SK-N-SH treated with all-trans-retinoic acid at 6 μM for 48 hours (cell line): ENCODE results near the gene CELF4.

Source experiments
- ARNTL ChIP-seq: fragments of 450-650 bp; formaldehyde crosslinking; IDR thresholded peaks from 2 replicates; pipeline ENCODE4 v1.5.0; 2020; ENCODE audit warnings: low read depth, mild to moderate bottlenecking, moderate library complexity, borderline replicate concordance
- PPARA ChIP-seq: fragments of 250-450 bp; sonication (Bioruptor Pico); IDR thresholded peaks from 2 replicates; pipeline ENCODE4 v1.5.0; 2020; ENCODE audit warnings: mild to moderate bottlenecking, borderline replicate concordance
- SNAI2 ChIP-seq: fragments of 250-450 bp; sonication (Bioruptor Pico); IDR thresholded peaks from 2 replicates; pipeline ENCODE4 v1.5.0; 2020; ENCODE audit warnings: mild to moderate bottlenecking, moderate library complexity
- TCF4 ChIP-seq: fragments of 250-450 bp; sonication (Bioruptor Pico); IDR thresholded peaks from 2 replicates; pipeline ENCODE4 v1.8.0; 2021; ENCODE audit warnings: mild to moderate bottlenecking, moderate library complexity, borderline replicate concordance
- TF ChIP-seq, protein P1 (sequence below): fragments of 250-450 bp; sonication (Bioruptor Pico); IDR thresholded peaks from 2 replicates; pipeline ENCODE4 v1.8.0; 2020; ENCODE audit warnings: mild to moderate bottlenecking, moderate library complexity, borderline replicate concordance

- TF ChIP-seq PPARA (CRISPR knock-in tag) (no peak), SNAI2 (no peak), TCF4 (CRISPR knock-in tag) (no peak), ARNTL (CRISPR knock-in tag) (no peak)
- TF ChIP-seq, protein P1, sequence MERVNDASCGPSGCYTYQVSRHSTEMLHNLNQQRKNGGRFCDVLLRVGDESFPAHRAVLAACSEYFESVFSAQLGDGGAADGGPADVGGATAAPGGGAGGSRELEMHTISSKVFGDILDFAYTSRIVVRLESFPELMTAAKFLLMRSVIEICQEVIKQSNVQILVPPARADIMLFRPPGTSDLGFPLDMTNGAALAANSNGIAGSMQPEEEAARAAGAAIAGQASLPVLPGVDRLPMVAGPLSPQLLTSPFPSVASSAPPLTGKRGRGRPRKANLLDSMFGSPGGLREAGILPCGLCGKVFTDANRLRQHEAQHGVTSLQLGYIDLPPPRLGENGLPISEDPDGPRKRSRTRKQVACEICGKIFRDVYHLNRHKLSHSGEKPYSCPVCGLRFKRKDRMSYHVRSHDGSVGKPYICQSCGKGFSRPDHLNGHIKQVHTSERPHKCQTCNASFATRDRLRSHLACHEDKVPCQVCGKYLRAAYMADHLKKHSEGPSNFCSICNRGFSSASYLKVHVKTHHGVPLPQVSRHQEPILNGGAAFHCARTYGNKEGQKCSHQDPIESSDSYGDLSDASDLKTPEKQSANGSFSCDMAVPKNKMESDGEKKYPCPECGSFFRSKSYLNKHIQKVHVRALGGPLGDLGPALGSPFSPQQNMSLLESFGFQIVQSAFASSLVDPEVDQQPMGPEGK, result no peak
These were observed 318.7 kb downstream of the CELF4 start for GRCh38 chr18:37246779-37247340.
